HepG2 (cell line): Measurements from ENCODE around the gene NEURL2. TPM values are rescaled to one million over a fixed set of nuclear protein-coding genes. Genes with fewer than 3 reads are reported as not detected.
A peak's percentile ranks its signal among the peaks of the same experiment; 100 is the strongest.

Experiments
- BCL6 ChIP-seq: IDR thresholded peaks from 2 replicates; pipeline ENCODE4 v1.6.1; 2016; ENCODE audit warnings: missing genetic modification reagents, missing compliant biosample characterization
- NFIB ChIP-seq: sonication (generic); formaldehyde crosslinking; IDR thresholded peaks from 2 replicates; pipeline ENCODE4 v1.9.0; 2021; ENCODE audit warnings: missing genetic modification reagents, mild to moderate bottlenecking, borderline replicate concordance
- NONO ChIP-seq, 2 experiments: fragments of 450-650 bp in 1 of 2; sonication (generic) in 1 of 2; formaldehyde crosslinking in 1 of 2; IDR thresholded peaks in 1 of 2; conservative IDR thresholded peaks in 1 of 2; 2 replicates each; pipeline versions ENCODE4 v1.6.1 to v1.8.0; 2017 to 2022; ENCODE audit warnings: mild to moderate bottlenecking in 1 of 2, missing genetic modification reagents in 1 of 2, moderate library complexity in 1 of 2
- NR2F1 ChIP-seq, 2 experiments: fragments of 450-650 bp in 1 of 2; formaldehyde crosslinking in 1 of 2; IDR thresholded peaks; 2 replicates each; pipeline versions ENCODE4 v1.5.0 to v1.6.1; 2016 to 2020; ENCODE audit warnings: mild to moderate bottlenecking in 1 of 2, missing compliant biosample characterization in 1 of 2, missing genetic modification reagents in 1 of 2, moderate library complexity in 1 of 2
- ONECUT2 ChIP-seq: sonication (generic); formaldehyde crosslinking; IDR thresholded peaks from 2 replicates; pipeline ENCODE4 v1.4.0; 2020; ENCODE audit warnings: missing genetic modification reagents
- POLR2G ChIP-seq: fragments of 200-400 bp; formaldehyde crosslinking; IDR thresholded peaks from 2 replicates; pipeline ENCODE4 v1.6.1; 2018; ENCODE audit warnings: mild to moderate bottlenecking, low read depth, low read length, moderate library complexity
- REXO4 ChIP-seq: sonication (generic); formaldehyde crosslinking; IDR thresholded peaks from 2 replicates; pipeline ENCODE4 v1.8.0; 2022; ENCODE audit warnings: missing genetic modification reagents, mild to moderate bottlenecking, borderline replicate concordance
- RORA ChIP-seq: sonication (generic); formaldehyde crosslinking; IDR thresholded peaks from 2 replicates; pipeline ENCODE4 v1.5.0; 2020; ENCODE audit warnings: mild to moderate bottlenecking, missing genetic modification reagents, moderate library complexity
- SOX13 ChIP-seq, 3 experiments: fragments of 450-650 bp in 1 of 3; sonication (generic) in 1 of 3; formaldehyde crosslinking in 1 of 3; IDR thresholded peaks in 2 of 3; conservative IDR thresholded peaks in 1 of 3; 2 replicates each; pipeline versions ENCODE4 v1.5.0 to v1.6.1; 2016 to 2020; ENCODE audit warnings: antibody characterized with exemption in 1 of 3, mild to moderate bottlenecking in 1 of 3, missing compliant biosample characterization in 1 of 3, missing genetic modification reagents in 1 of 3, moderate library complexity in 1 of 3
- TBL1XR1 ChIP-seq: fragments of 150-350 bp; IDR thresholded peaks from 2 replicates; pipeline ENCODE4 v1.6.1; 2014; ENCODE audit warnings: borderline replicate concordance, low read length; ENCODE audit not compliant: partially characterized antibody
- ZMYM2 ChIP-seq: sonication (generic); formaldehyde crosslinking; IDR thresholded peaks from 2 replicates; pipeline ENCODE4 v1.8.0; 2022; ENCODE audit warnings: mild to moderate bottlenecking, missing genetic modification reagents
- ZNF225 ChIP-seq: sonication (generic); formaldehyde crosslinking; IDR thresholded peaks from 2 replicates; pipeline ENCODE4 v1.4.0; 2020; ENCODE audit warnings: mild to moderate bottlenecking, missing genetic modification reagents
- ZNF605 ChIP-seq: sonication (generic); formaldehyde crosslinking; IDR thresholded peaks from 2 replicates; pipeline ENCODE4 v1.8.0; 2022; ENCODE audit warnings: mild to moderate bottlenecking, missing genetic modification reagents
- polyA plus RNA-seq, 8 experiments: library from polyadenylated mRNA; depleted of rRNA in 3 of 8; stranded (reverse) in 7 of 8; unstranded in 1 of 8; fragments of >200 nt; fragmentation: Illumina TruSeq in 4 of 8; extraction: Trizol in 4 of 8; gene quantifications; 2 replicates each; pipeline versions ENCODE4 v1.2.1 to v1.2.3, GENCODE V29; 2011 to 2016; ENCODE audit warnings: low read depth in 4 of 8, missing spikeins in 1 of 8, mixed read lengths in 1 of 8; ENCODE audit not compliant: insufficient read depth in 1 of 8
- total RNA-seq, 5 experiments: library from RNA; depleted of rRNA; stranded (reverse); fragments of >200 nt; fragmentation: Illumina TruSeq; extraction: Trizol; gene quantifications; 2 replicates each; pipeline ENCODE4 v1.2.3, GENCODE V29; 2016; ENCODE audit warnings: low read depth in 1 of 5
- TF ChIP-seq, protein P1 (sequence below): sonication (generic); formaldehyde crosslinking; IDR thresholded peaks from 2 replicates; pipeline ENCODE4 v1.5.1; 2020; ENCODE audit warnings: mild to moderate bottlenecking, missing genetic modification reagents, borderline replicate concordance
- TF ChIP-seq, protein P2 (sequence below): sonication (generic); formaldehyde crosslinking; IDR thresholded peaks from 2 replicates; pipeline ENCODE4 v1.4.0; 2020; ENCODE audit warnings: missing genetic modification reagents; ENCODE audit errors: not compliant biosample characterization
- TF ChIP-seq, protein P3 (sequence below), 2 experiments: sonication (generic) in 1 of 2; formaldehyde crosslinking in 1 of 2; IDR thresholded peaks; 2 replicates each; pipeline versions ENCODE4 v1.4.0 to v1.6.1; 2016 to 2020; ENCODE audit warnings: borderline replicate concordance in 1 of 2, low read depth in 1 of 2, mild to moderate bottlenecking in 1 of 2, missing genetic modification reagents in 1 of 2
- TF ChIP-seq, protein P4 (sequence below): IDR thresholded peaks from 2 replicates; pipeline ENCODE4 v1.6.1; 2016

Gene NEURL2
- total and polyA plus RNA-seq, 2 of the 13 experiments (the other 11 are each of a cell fraction or from before 2014, with no cell fraction given) = 7.2 to 9.7 TPM

DNA sequence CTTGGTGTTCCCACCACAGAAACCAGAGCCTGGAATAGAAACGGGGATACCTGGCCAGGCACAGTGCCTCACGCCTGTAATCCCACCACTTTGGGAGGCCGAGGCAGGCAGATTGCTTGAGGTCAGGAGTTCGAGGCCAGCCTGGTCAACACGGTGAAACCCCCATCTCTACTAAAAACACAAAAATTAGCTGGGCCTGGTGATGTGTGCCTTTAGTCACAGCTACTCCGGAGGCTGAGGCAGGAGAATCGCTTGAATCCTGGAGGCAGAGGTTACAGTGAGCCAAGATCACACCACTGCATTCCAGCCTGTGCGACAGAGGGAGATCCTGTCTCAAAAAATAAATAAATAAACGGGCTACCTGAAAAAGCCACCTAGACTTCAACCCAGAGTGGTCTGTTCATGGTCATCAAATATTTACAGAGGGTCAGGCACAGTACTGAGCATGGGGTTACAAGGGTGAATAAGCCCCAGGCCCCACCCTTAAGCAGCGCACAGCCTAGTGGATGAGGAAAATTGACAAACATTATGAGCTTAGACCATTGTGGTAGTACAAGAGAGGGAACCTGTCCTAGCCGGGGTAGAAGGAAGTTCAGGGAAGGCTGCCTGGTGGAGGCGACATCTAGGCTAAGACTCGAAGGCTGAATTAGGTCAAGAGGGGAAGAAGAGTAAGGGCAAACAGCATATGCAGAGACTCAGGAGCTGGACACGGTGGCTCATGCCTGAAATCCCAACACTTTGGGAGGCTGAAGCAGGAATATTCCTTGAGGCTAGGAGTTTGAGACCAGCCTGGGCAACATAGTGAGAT is 36.3 kb upstream of the NEURL2 start (continued):
- TF ChIP-seq, protein P1, sequence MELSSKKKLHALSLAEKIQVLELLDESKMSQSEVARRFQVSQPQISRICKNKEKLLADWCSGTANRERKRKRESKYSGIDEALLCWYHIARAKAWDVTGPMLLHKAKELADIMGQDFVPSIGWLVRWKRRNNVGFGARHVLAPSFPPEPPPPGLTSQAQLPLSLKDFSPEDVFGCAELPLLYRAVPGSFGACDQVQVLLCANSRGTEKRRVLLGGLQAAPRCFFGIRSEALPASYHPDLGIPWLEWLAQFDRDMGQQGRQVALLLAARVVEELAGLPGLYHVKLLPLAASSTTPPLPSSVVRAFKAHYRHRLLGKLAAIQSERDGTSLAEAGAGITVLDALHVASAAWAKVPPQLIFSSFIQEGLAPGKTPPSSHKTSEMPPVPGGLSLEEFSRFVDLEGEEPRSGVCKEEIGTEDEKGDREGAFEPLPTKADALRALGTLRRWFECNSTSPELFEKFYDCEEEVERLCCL (CRISPR knock-in tag) = peak; percentile 21; the same call in 1 of the 2 replicates
- TF ChIP-seq ZMYM2 (peak; percentile 97), RORA (CRISPR knock-in tag) (peak; percentile 41; the same call in 1 of the 2 replicates), TBL1XR1 (peak; percentile 96), ZNF225 (peak; percentile 80; the same call in 1 of the 2 replicates), ZNF605 (peak; percentile 93), POLR2G (peak; percentile 45), NR2F1 (CRISPR knock-in tag; IDR thresholded peaks at IDR 0.05) (peak; percentile 70 to 86), ONECUT2 (CRISPR knock-in tag) (0 out of 2 replicates have a peak, but pooled peaks have one; percentile 36), BCL6 (CRISPR knock-in tag) (peak; percentile 93), NFIB (CRISPR knock-in tag) (no peak), SOX13 (IDR thresholded peaks at IDR 0.05) (peak; percentile 64; the same call in 1 of the 2 replicates), SOX13 (CRISPR knock-in tag; conservative IDR thresholded peaks at IDR 0.05 in 1 of 2, IDR thresholded peaks at IDR 0.05 in 1 of 2) (peak in 1 of 2 experiments; percentile 92; a peak in 2 of 4 replicates), NONO (IDR thresholded peaks at IDR 0.05) (no peak), NONO (CRISPR knock-in tag; conservative IDR thresholded peaks at IDR 0.05) (no peak; the same call in 1 of the 2 replicates), REXO4 (no peak)
- TF ChIP-seq, protein P2, sequence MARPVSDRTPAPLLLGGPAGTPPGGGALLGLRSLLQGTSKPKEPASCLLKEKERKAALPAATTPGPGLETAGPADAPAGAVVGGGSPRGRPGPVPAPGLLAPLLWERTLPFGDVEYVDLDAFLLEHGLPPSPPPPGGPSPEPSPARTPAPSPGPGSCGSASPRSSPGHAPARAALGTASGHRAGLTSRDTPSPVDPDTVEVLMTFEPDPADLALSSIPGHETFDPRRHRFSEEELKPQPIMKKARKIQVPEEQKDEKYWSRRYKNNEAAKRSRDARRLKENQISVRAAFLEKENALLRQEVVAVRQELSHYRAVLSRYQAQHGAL (CRISPR knock-in tag) = no peak
- TF ChIP-seq, protein P3, sequence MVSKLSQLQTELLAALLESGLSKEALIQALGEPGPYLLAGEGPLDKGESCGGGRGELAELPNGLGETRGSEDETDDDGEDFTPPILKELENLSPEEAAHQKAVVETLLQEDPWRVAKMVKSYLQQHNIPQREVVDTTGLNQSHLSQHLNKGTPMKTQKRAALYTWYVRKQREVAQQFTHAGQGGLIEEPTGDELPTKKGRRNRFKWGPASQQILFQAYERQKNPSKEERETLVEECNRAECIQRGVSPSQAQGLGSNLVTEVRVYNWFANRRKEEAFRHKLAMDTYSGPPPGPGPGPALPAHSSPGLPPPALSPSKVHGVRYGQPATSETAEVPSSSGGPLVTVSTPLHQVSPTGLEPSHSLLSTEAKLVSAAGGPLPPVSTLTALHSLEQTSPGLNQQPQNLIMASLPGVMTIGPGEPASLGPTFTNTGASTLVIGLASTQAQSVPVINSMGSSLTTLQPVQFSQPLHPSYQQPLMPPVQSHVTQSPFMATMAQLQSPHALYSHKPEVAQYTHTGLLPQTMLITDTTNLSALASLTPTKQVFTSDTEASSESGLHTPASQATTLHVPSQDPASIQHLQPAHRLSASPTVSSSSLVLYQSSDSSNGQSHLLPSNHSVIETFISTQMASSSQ (IDR thresholded peaks at IDR 0.05; ENCODE audit: low read depth) = peak; percentile 74
- TF ChIP-seq, protein P3 (CRISPR knock-in tag; IDR thresholded peaks at IDR 0.05; ENCODE audit: borderline replicate concordance) = peak; percentile 78; the same call in 1 of the 2 replicates
- TF ChIP-seq, protein P4, sequence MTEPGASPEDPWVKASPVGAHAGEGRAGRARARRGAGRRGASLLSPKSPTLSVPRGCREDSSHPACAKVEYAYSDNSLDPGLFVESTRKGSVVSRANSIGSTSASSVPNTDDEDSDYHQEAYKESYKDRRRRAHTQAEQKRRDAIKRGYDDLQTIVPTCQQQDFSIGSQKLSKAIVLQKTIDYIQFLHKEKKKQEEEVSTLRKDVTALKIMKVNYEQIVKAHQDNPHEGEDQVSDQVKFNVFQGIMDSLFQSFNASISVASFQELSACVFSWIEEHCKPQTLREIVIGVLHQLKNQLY (CRISPR knock-in tag) = peak; percentile 90
